Tibial nerve (tissue), 4 donors: ENCODE results near the gene KRT40. TPM values are rescaled to one million over a fixed set of nuclear protein-coding genes. Genes with fewer than 3 reads are reported as not detected.

Source experiments
- DNase-seq, 2 donors: peaks; one replicate each; pipeline ENCODE4 v3.0.0-alpha.2; 2019; ENCODE audit warnings: low spot score in 2 of 2
- H3K27ac ChIP-seq, 4 donors: fragments of 200-600 bp; sonication (generic) in 3 of 4; one replicate each; pipeline ENCODE4 v1.5.1; 2017 to 2019; ENCODE audit warnings: mild to moderate bottlenecking in 1 of 4
- H3K27me3 ChIP-seq, 2 donors: fragments of 200-600 bp; sonication (generic) in 1 of 2; one replicate each; pipeline versions ENCODE4 v1.5.1 to v1.6.0; 2017 to 2019
- H3K36me3 ChIP-seq, 3 donors: fragments of 200-600 bp; sonication (generic); one replicate each; pipeline ENCODE4 v1.5.1; 2018 to 2019
- H3K4me1 ChIP-seq, 4 donors: fragments of 200-600 bp; sonication (generic) in 3 of 4; one replicate each; pipeline ENCODE4 v1.5.1; 2017 to 2019
- H3K4me3 ChIP-seq, 4 donors: fragments of 200-600 bp; sonication (generic) in 3 of 4; one replicate each; pipeline ENCODE4 v1.5.1; 2017 to 2019; ENCODE audit warnings: mild to moderate bottlenecking in 1 of 4, moderate library complexity in 1 of 4
- H3K9me3 ChIP-seq, 4 donors: fragments of 200-600 bp; sonication (generic) in 3 of 4; one replicate each; pipeline ENCODE4 v1.5.1; 2017 to 2019
- CTCF ChIP-seq, 5 experiments: fragments of 200-600 bp in 3 of 5; fragments of 450-650 bp in 2 of 5; sonication (generic) in 3 of 5; IDR thresholded peaks; one replicate each; pipeline ENCODE4 v1.5.1; 2016 to 2019; ENCODE audit warnings: antibody characterized with exemption in 5 of 5, mild to moderate bottlenecking in 3 of 5, moderate library complexity in 2 of 5
- EP300 ChIP-seq, 2 donors: sonication (generic); formaldehyde crosslinking; IDR thresholded peaks; one replicate each; pipeline ENCODE4 v1.6.1; 2017; ENCODE audit warnings: antibody characterized with exemption in 2 of 2, mild to moderate bottlenecking in 1 of 2
- POLR2A ChIP-seq, 2 donors: fragments of 450-650 bp; IDR thresholded peaks; one replicate each; pipeline ENCODE4 v1.6.1; 2017; ENCODE audit warnings: antibody characterized with exemption in 2 of 2, mild to moderate bottlenecking in 2 of 2, moderate library complexity in 2 of 2
- WGBS, 2 donors: methylation state at CpG; one replicate each; pipeline ENCODE4 v1.1.5; 2018; 5-methylcytosine and 5-hydroxymethylcytosine counted together
- total RNA-seq, 4 donors: library from RNA; depleted of rRNA; stranded (reverse); fragments of >200 nt; gene quantifications; one replicate each; pipeline ENCODE4 v1.1.0, GENCODE V29; 2016

KRT40 gene
- total RNA-seq, 4 donors from 2014 or later = not detected

- H3K36me3 ChIP-seq = no peaks in the 10 kb centered on the region
- no peak for DNase-seq
- no peak overlapping the region for H3K4me3 ChIP-seq
- H3K4me1 ChIP-seq = no peaks in the 10 kb centered on the region
- H3K9me3 ChIP-seq = no peaks in the 10 kb centered on the region
- TF ChIP-seq POLR2A (IDR thresholded peaks at IDR 0.05) (no peak), EP300 (IDR thresholded peaks at IDR 0.05) (no peak), CTCF (IDR thresholded peaks at IDR 0.05) (no peak)
- no peaks in the 10 kb centered on the region for H3K27me3 ChIP-seq
- no peak overlapping the region for H3K27ac ChIP-seq
- 80 to 88% methylated on average over 3 of the region's 3 CpGs for WGBS, 2 donors
Observed at GRCh38 chr17:40942553-40942952, 41.6 kb downstream of the KRT40 start.

- Histone ChIP-seq H3K4me1 (no peaks in the 10 kb centered on the region), H3K9me3 (no peaks in the 10 kb centered on the region), H3K36me3 (no peaks in the 10 kb centered on the region), H3K27ac (no peak overlapping the region), H3K4me3 (no peak overlapping the region), H3K27me3 (no peaks in the 10 kb centered on the region)
- no peak for DNase-seq
- 76 to 81% methylated on average over 6 of the region's 6 CpGs for whole genome bisulfite sequencing, 2 donors
- TF ChIP-seq POLR2A (IDR thresholded peaks at IDR 0.05) = no peak
- no peak for TF ChIP-seq CTCF (IDR thresholded peaks at IDR 0.05)
- TF ChIP-seq EP300 (IDR thresholded peaks at IDR 0.05) = no peak
Observed at GRCh38 chr17:40940266-40940665, 43.9 kb downstream of the KRT40 start.

- no peaks in the 10 kb centered on the region for H3K36me3 ChIP-seq
- no peaks in the 10 kb centered on the region for H3K27me3 ChIP-seq
- 91 to 94% methylated on average over 3 of the region's 3 CpGs for WGBS, 2 donors
- no peaks in the 10 kb centered on the region for H3K9me3 ChIP-seq
- no peak for DNase-seq
- no peak overlapping the region for H3K27ac ChIP-seq
- TF ChIP-seq POLR2A (IDR thresholded peaks at IDR 0.05) (no peak), CTCF (IDR thresholded peaks at IDR 0.05) (no peak), EP300 (IDR thresholded peaks at IDR 0.05) (no peak)
- no peak overlapping the region for H3K4me3 ChIP-seq
- no peaks in the 10 kb centered on the region for H3K4me1 ChIP-seq
Observed at GRCh38 chr17:40938981-40939380, 45.1 kb downstream of the KRT40 start.

GRCh38 chr17:40937384-40937819 lies 46.7 kb downstream of the KRT40 start, which contains the start of gene KRT23:
Gene KRT23 (minus strand): TSS chr17:40937646. CDS start chr17:40936603, 1,043 bp downstream.
- WGBS, 2 donors = 39% methylated on average over 9 of the region's 9 CpGs
- Histone ChIP-seq H3K27me3 (no peaks in the 10 kb centered on the region), H3K4me3 (no peak within 1 kb of the TSS), H3K4me1 (no peaks in the 10 kb centered on the region), H3K9me3 (no peaks in the 10 kb centered on the region), H3K36me3 (no peaks in the 10 kb centered on the region), H3K27ac (no peak within 1 kb of the TSS)
- TF ChIP-seq CTCF (IDR thresholded peaks at IDR 0.05) (no peak), EP300 (IDR thresholded peaks at IDR 0.05) (no peak), POLR2A (IDR thresholded peaks at IDR 0.05) (no peak)
- DNase-seq = no peak

- Histone ChIP-seq H3K4me3 (no peak overlapping the region), H3K27me3 (no peaks in the 10 kb centered on the region), H3K9me3 (no peaks in the 10 kb centered on the region), H3K36me3 (no peaks in the 10 kb centered on the region), H3K4me1 (no peaks in the 10 kb centered on the region), H3K27ac (no peak overlapping the region)
- no peak for DNase-seq
- WGBS, 2 donors = 79 to 81% methylated on average over 5 of the region's 5 CpGs
- TF ChIP-seq CTCF (IDR thresholded peaks at IDR 0.05) (no peak), EP300 (IDR thresholded peaks at IDR 0.05) (no peak), POLR2A (IDR thresholded peaks at IDR 0.05) (no peak)
Observed at GRCh38 chr17:40936976-40937375, 47.1 kb downstream of the KRT40 start.
